Endothelial cell of umbilical vein (primary cell): ENCODE data around the gene MEIOB. TPM values are rescaled to one million over a fixed set of nuclear protein-coding genes. Genes with fewer than 3 reads are reported as not detected.

Experiments used
- BruUV-seq: library from RNA; stranded (reverse); fragments of 400-500 nt; replicated peaks from 2 replicates; lab custom pipeline; 2021; lab: Mats Ljungman, UMichigan
- CTCF ChIA-PET: fragments of 300-600, 350-600 bp; sonication (Branson Sonifier 250); formaldehyde crosslinking; loops from one replicate; lab custom pipeline; 2021; ENCODE audit warnings: antibody characterized with exemption, inconsistent platforms; lab: Charles Lee
- POLR2A ChIA-PET: fragments of 300-600, 350-600 bp; sonication (Branson Sonifier 250); formaldehyde crosslinking; loops from one replicate; lab custom pipeline; 2021; ENCODE audit warnings: antibody characterized with exemption, inconsistent platforms; lab: Charles Lee
- DNase-seq: peaks from one replicate; pipeline ENCODE4 v3.0.0-alpha.2; 2011; ENCODE audit warnings: low read depth, low spot score
- FAIRE-seq: peaks from 2 replicates; lab custom pipeline; 2011; peaks lifted over from hg19 to GRCh38; lab: Jason Lieb, UNC
- H2AFZ ChIP-seq: 2 replicates; pipeline ENCODE4 v1.6.0; 2012; ENCODE audit warnings: low read depth, low read length, control low read depth, inconsistent platforms
- H3K27ac ChIP-seq: 2 replicates; pipeline ENCODE4 v1.5.1; 2011; ENCODE audit warnings: low read depth, mild to moderate bottlenecking, control low read depth, low read length, moderate library complexity; ENCODE audit not compliant: insufficient read depth
- H3K27me3 ChIP-seq, 2 experiments: 2 replicates each; pipeline versions ENCODE4 v1.6.0 to v1.6.1; 2011; ENCODE audit warnings: low read length in 2 of 2, mixed read lengths in 1 of 2; ENCODE audit not compliant: control insufficient read depth in 2 of 2, insufficient read depth in 2 of 2
- H3K36me3 ChIP-seq, 2 experiments: 2 replicates in 1 of 2; 3 replicates in 1 of 2; pipeline ENCODE4 v1.5.1; 2011; ENCODE audit warnings: low read length in 2 of 2, mild to moderate bottlenecking in 1 of 2, moderate library complexity in 1 of 2; ENCODE audit not compliant: control insufficient read depth in 2 of 2, insufficient read depth in 2 of 2; ENCODE audit errors: extremely low read depth in 1 of 2
- H3K4me1 ChIP-seq: 3 replicates; pipeline ENCODE4 v1.5.1; 2011; ENCODE audit warnings: mild to moderate bottlenecking, low read length; ENCODE audit not compliant: control insufficient read depth, insufficient read depth; ENCODE audit errors: extremely low read depth
- H3K4me2 ChIP-seq: 2 replicates; pipeline ENCODE4 v1.6.1; 2011; ENCODE audit warnings: low read length, control low read depth, mixed read lengths; ENCODE audit not compliant: insufficient read depth
- H3K4me3 ChIP-seq, 3 experiments: fragments of 200-600 bp in 1 of 3; sonication (generic), shearing (Covaris generic) in 1 of 3; replicated peaks in 1 of 3; 2 replicates each; pipeline ENCODE4 v1.5.1; 2011 to 2016; ENCODE audit warnings: control low read depth in 3 of 3, low read length in 3 of 3, mild to moderate bottlenecking in 2 of 3, inconsistent platforms in 1 of 3, low read depth in 1 of 3, moderate library complexity in 1 of 3; ENCODE audit not compliant: insufficient read depth in 1 of 3
- H3K79me2 ChIP-seq: 2 replicates; pipeline ENCODE4 v1.6.0; 2012; ENCODE audit warnings: low read length, inconsistent platforms; ENCODE audit not compliant: control insufficient read depth, insufficient read depth
- H3K9ac ChIP-seq: replicated peaks from 2 replicates; pipeline ENCODE3; 2011; ENCODE audit warnings: low read length, control low read depth; ENCODE audit not compliant: insufficient read depth; ENCODE audit errors: extremely low read depth
- H3K9me1 ChIP-seq: replicated peaks from 3 replicates; pipeline ENCODE4 v1.6.0; 2011; ENCODE audit warnings: mild to moderate bottlenecking, low read length; ENCODE audit not compliant: control insufficient read depth, insufficient read depth; ENCODE audit errors: extremely low read depth
- H3K9me3 ChIP-seq: replicated peaks from 2 replicates; pipeline ENCODE4 v1.5.1; 2012; ENCODE audit warnings: low read length, inconsistent platforms; ENCODE audit not compliant: control insufficient read depth, insufficient read depth
- H4K20me1 ChIP-seq: replicated peaks from 2 replicates; pipeline ENCODE3; 2011; ENCODE audit warnings: mild to moderate bottlenecking, low read length; ENCODE audit not compliant: control insufficient read depth, insufficient read depth; ENCODE audit errors: extremely low read depth
- CTCF ChIP-seq, 2 donors: IDR thresholded peaks; 1 replicate in 1 of 2; 2 replicates in 1 of 2; pipeline ENCODE4 v1.5.1; 2011; ENCODE audit warnings: low read length in 2 of 2, mild to moderate bottlenecking in 2 of 2, moderate library complexity in 2 of 2, control low read depth in 1 of 2, inconsistent platforms in 1 of 2, low read depth in 1 of 2; ENCODE audit not compliant: insufficient read depth in 1 of 2; ENCODE audit errors: extremely low read depth in 1 of 2
- EZH2 ChIP-seq: IDR thresholded peaks from 2 replicates; pipeline ENCODE4 v1.6.1; 2012; ENCODE audit warnings: borderline replicate concordance, low read depth, mild to moderate bottlenecking, moderate library complexity, low read length, inconsistent platforms; ENCODE audit not compliant: severe bottlenecking
- FOS ChIP-seq: IDR thresholded peaks from 2 replicates; pipeline ENCODE4 v1.6.1; 2011; ENCODE audit warnings: mild to moderate bottlenecking, low read length, moderate library complexity, borderline replicate concordance; ENCODE audit not compliant: insufficient read depth
- GATA2 ChIP-seq: IDR thresholded peaks from 2 replicates; pipeline ENCODE4 v1.7.0; 2011; ENCODE audit warnings: low read depth, mild to moderate bottlenecking, moderate library complexity, mixed read lengths, low read length; ENCODE audit not compliant: insufficient read length, insufficient read depth
- MAX ChIP-seq: IDR thresholded peaks from 2 replicates; pipeline ENCODE4 v1.6.1; 2011; ENCODE audit not compliant: insufficient read depth, insufficient read length
- MYC ChIP-seq: IDR thresholded peaks from one replicate; pipeline ENCODE4 v1.6.1; 2011; ENCODE audit warnings: mild to moderate bottlenecking, low read depth, low read length
- POLR2A ChIP-seq: IDR thresholded peaks from 2 replicates; pipeline ENCODE4 v1.6.1; 2012; ENCODE audit warnings: low read depth, mild to moderate bottlenecking, control low read depth, low read length
- POLR2AphosphoS5 ChIP-seq: IDR thresholded peaks from 2 replicates; pipeline ENCODE4 v1.6.1; 2012; ENCODE audit warnings: low read depth, mild to moderate bottlenecking, control low read depth, low read length, moderate library complexity; ENCODE audit not compliant: insufficient read depth
- dilution Hi-C: fragments of 300-500 bp; cut with MboI; formaldehyde crosslinking; loops from one replicate; pipeline ENCODE4 v1.15.0; 2019; ENCODE audit warnings: low sequenced_read_pairs; ENCODE audit not compliant: extremely low pct_ligation_motif_present
- intact Hi-C: fragments of 100-400 bp; cut with micrococcal nuclease; formaldehyde crosslinking; loops from one replicate; pipeline ENCODE4 v1.10.0; 2022
- polyA plus RNA-seq, 4 experiments: library from polyadenylated mRNA; depleted of rRNA in 3 of 4; stranded (reverse) in 3 of 4; unstranded in 1 of 4; fragments of >200 nt; gene quantifications; 2 replicates each; pipeline versions ENCODE4 v1.2.1 to v1.2.3, GENCODE V29; 2011 to 2012; ENCODE audit warnings: missing spikeins in 1 of 4
- total RNA-seq: library from RNA; stranded (reverse); gene quantifications from 2 replicates; pipeline ENCODE4 v1.2.3, GENCODE V29; 2021

The MEIOB gene
- total and polyA plus RNA-seq, 2 donors (not counting 3 experiments of a cell fraction or from before 2014, with no cell fraction given) = 0.04 TPM; not detected in 1

GRCh38 chr16:1895068-1895467 is 23.1 kb upstream of the MEIOB start:
- H3K27me3 ChIP-seq = peaks cover 2 to 5% of the 10 kb centered on the region in 2 experiments
- TF ChIP-seq MYC (no peak), POLR2A (no peak), MAX (no peak), FOS (no peak), GATA2 (no peak), EZH2 (no peak), CTCF (IDR thresholded peaks at IDR 0.05; ENCODE audit: extremely low read depth in 1 of 2, insufficient read depth in 1 of 2, low read depth in 1 of 2, low read length in 2 of 2) (no peak), POLR2AphosphoS5 (no peak)
- FAIRE-seq = no peak
- no peaks in the 10 kb centered on the region for H3K79me2 ChIP-seq
- no peak overlapping the region for H2AFZ ChIP-seq
- H3K4me3 ChIP-seq = no peak overlapping the region
- DNase-seq = no peak
- no peaks in the 10 kb centered on the region for H3K9me1 ChIP-seq
- H3K4me2 ChIP-seq = no peak overlapping the region
- no peaks in the 10 kb centered on the region for H3K9me3 ChIP-seq
- no peaks in the 10 kb centered on the region for H4K20me1 ChIP-seq
- no peaks in the 10 kb centered on the region for H3K4me1 ChIP-seq
- no peaks in the 10 kb centered on the region for H3K36me3 ChIP-seq
- H3K9ac ChIP-seq = no peak overlapping the region
- BruUV-seq = no TSS peak
- ChIA-PET POLR2A (no interaction called here), CTCF (no interaction called here)
- dilution Hi-C loops = no loop called here
- no peak overlapping the region for H3K27ac ChIP-seq
- intact Hi-C loops = no loop called here
